ENCODE data around the gene CSMD2.

DNA sequence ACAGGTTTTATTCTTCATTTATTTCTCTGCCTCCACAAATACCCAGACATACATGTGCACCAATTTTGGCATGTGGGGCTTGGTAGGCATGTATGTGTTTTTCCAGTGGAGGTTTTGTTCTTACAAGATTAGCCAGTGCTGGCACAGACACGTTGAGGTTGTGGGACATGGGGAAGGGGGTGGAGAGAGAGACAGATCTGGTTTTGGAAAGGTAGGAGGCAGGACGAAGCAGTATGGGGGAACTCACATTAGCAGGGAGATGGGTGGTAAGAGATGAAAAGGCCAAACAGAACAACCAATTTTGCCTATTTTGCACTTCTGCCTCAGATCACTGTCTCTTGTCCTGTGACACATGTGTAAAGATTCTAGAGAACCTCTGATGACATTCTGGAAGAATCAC, 467.2 kb downstream of the CSMD2 start:
- TF ChIP-seq POLR2A (IDR thresholded peaks at IDR 0.05): no peak
- TF ChIP-seq, protein P1, sequence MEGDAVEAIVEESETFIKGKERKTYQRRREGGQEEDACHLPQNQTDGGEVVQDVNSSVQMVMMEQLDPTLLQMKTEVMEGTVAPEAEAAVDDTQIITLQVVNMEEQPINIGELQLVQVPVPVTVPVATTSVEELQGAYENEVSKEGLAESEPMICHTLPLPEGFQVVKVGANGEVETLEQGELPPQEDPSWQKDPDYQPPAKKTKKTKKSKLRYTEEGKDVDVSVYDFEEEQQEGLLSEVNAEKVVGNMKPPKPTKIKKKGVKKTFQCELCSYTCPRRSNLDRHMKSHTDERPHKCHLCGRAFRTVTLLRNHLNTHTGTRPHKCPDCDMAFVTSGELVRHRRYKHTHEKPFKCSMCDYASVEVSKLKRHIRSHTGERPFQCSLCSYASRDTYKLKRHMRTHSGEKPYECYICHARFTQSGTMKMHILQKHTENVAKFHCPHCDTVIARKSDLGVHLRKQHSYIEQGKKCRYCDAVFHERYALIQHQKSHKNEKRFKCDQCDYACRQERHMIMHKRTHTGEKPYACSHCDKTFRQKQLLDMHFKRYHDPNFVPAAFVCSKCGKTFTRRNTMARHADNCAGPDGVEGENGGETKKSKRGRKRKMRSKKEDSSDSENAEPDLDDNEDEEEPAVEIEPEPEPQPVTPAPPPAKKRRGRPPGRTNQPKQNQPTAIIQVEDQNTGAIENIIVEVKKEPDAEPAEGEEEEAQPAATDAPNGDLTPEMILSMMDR (IDR thresholded peaks at IDR 0.05): no peak
